Renal cortex interstitium (tissue), 15 donors: ENCODE measurements around the gene DENND1B. TPM values are rescaled to one million over a fixed set of nuclear protein-coding genes. Genes with fewer than 3 reads are reported as not detected.

ENCODE experiments used
- DNase-seq, 11 donors: peaks; one replicate each; pipeline ENCODE4 v3.0.0-alpha.2; 2013; ENCODE audit warnings: low read depth in 9 of 11, low spot score in 4 of 11; ENCODE audit errors: extremely low read depth in 1 of 11
- long read RNA-seq, 16 experiments: transcript quantifications; one replicate each; lab custom pipeline, GENCODE V29; 2026
- polyA plus RNA-seq, 3 donors: library from polyadenylated mRNA; unstranded; fragments of 120-200 nt; gene quantifications; one replicate each; pipeline ENCODE4 v1.2.1, GENCODE V29; 2013; ENCODE audit not compliant: insufficient read length in 3 of 3

DENND1B gene
- polyA plus RNA-seq = 10 to 100 TPM; 10.5 to 12.9 (median 12.6) TPM
- long read RNA-seq, donor 1 = 0 reads
- long read RNA-seq, donor 2 = 0 reads
- long read RNA-seq, donor 3 = 0 reads
- long read RNA-seq, donor 4, partial matches to known transcripts = 0 of 1 reads
- long read RNA-seq, donor 4, other reads (novel, unspliced or antisense) = 0 of 1 reads
- long read RNA-seq, donor 5 = 0 reads
- long read RNA-seq, donor 6 = 0 reads
- long read RNA-seq, donor 7, partial matches to known transcripts = 5 of 5 reads
- long read RNA-seq, donor 7, other reads (novel, unspliced or antisense) = 0 of 5 reads
- long read RNA-seq, donor 8 = 0 reads
- long read RNA-seq, donor 9, partial matches to known transcripts = 0 of 2 reads
- long read RNA-seq, donor 9, other reads (novel, unspliced or antisense) = 0 of 2 reads
- long read RNA-seq, donor 10 = 0 reads
- long read RNA-seq, donor 11, partial matches to known transcripts = 0 of 2 reads
- long read RNA-seq, donor 11, other reads (novel, unspliced or antisense) = 0 of 2 reads
- long read RNA-seq, donor 12, partial matches to known transcripts = 0 of 1 reads
- long read RNA-seq, donor 12, other reads (novel, unspliced or antisense) = 0 of 1 reads
- long read RNA-seq, donor 13, full-length matches to known transcripts = 2 of 2 reads
- long read RNA-seq, donor 13, partial matches to known transcripts = 0 of 2 reads
- long read RNA-seq, donor 13, other reads (novel, unspliced or antisense) = 0 of 2 reads
- long read RNA-seq, donor 14, partial matches to known transcripts = 0 of 2 reads
- long read RNA-seq, donor 14, other reads (novel, unspliced or antisense) = 0 of 2 reads
- long read RNA-seq, donor 15 = 0 reads
- long read RNA-seq, donor 16, partial matches to known transcripts = 0 of 1 reads
- long read RNA-seq, donor 16, other reads (novel, unspliced or antisense) = 0 of 1 reads

GRCh38 chr1:197775282-197776262 is at the start of gene DENND1B:
TSS of gene DENND1B (minus strand) at chr1:197775480. CDS start at chr1:197775155, 325 bp downstream.
- peak in 9 of 11 donors; percentile 51 to 73 (median 59) for DNase-seq

GRCh38 chr1:197814306-197814705 is 39.0 kb upstream of the DENND1B start:
- DNase-seq = no peak

GRCh38 chr1:197813741-197814140 is 38.5 kb upstream of the DENND1B start:
- no peak for DNase-seq

- peak in 1 of 11 donors; percentile 9 for DNase-seq
These were observed 36.5 kb upstream of the DENND1B start for GRCh38 chr1:197811769-197812168.

GRCh38 chr1:197810812-197811211 is 35.5 kb upstream of the DENND1B start:
- DNase-seq = no peak

GRCh38 chr1:197808880-197809279 is 33.6 kb upstream of the DENND1B start:
- no peak for DNase-seq

- DNase-seq = no peak
These were observed 32.6 kb upstream of the DENND1B start for GRCh38 chr1:197807739-197808453.

- no peak for DNase-seq
These were observed 31.9 kb upstream of the DENND1B start for GRCh38 chr1:197807216-197807615.

- DNase-seq = no peak
These were observed 31.4 kb upstream of the DENND1B start for GRCh38 chr1:197806718-197807117.

GRCh38 chr1:197801684-197802083 is 26.4 kb upstream of the DENND1B start:
- DNase-seq = no peak

GRCh38 chr1:197801111-197801482 is 25.8 kb upstream of the DENND1B start:
- DNase-seq = no peak

GRCh38 chr1:197800379-197801110 is 25.3 kb upstream of the DENND1B start:
- no peak for DNase-seq

GRCh38 chr1:197799271-197799670 is 24.0 kb upstream of the DENND1B start:
- no peak for DNase-seq

- DNase-seq = no peak
These were observed 23.2 kb upstream of the DENND1B start for GRCh38 chr1:197798492-197798891.

- DNase-seq = no peak
These were observed 21.7 kb upstream of the DENND1B start for GRCh38 chr1:197797010-197797409.

- no peak for DNase-seq
These were observed 13.8 kb upstream of the DENND1B start for GRCh38 chr1:197788741-197789739.
